Coronary artery (tissue), 2 donors: ENCODE results near the gene CLEC5A.

ENCODE experiments used
- DNase-seq: peaks from one replicate; pipeline ENCODE4 v3.0.0-alpha.2; 2017; ENCODE audit warnings: low spot score
- H3K27ac ChIP-seq, 2 donors: fragments of 200-600 bp; sonication (generic); one replicate each; pipeline ENCODE4 v1.5.1; 2016 to 2019
- H3K4me3 ChIP-seq: fragments of 200-600 bp; sonication (generic); 2 replicates; pipeline ENCODE4 v1.5.1; 2016; ENCODE audit warnings: mild to moderate bottlenecking, moderate library complexity
- CTCF ChIP-seq: fragments of 200-600 bp; sonication (generic); IDR thresholded peaks from one replicate; pipeline ENCODE4 v1.5.1; 2019; ENCODE audit warnings: antibody characterized with exemption

The CLEC5A gene

GRCh38 chr7:141891336-141891735 is 55.4 kb downstream of the CLEC5A start:
- no peak for DNase-seq
- Histone ChIP-seq H3K27ac (no peak overlapping the region), H3K4me3 (no peak overlapping the region)
- no peak for TF ChIP-seq CTCF

GRCh38 chr7:141889321-141889720 is 57.5 kb downstream of the CLEC5A start:
- no peak for TF ChIP-seq CTCF
- DNase-seq, result no peak
- H3K27ac ChIP-seq, result no peak overlapping the region
- no peak overlapping the region for H3K4me3 ChIP-seq

- no peak for TF ChIP-seq CTCF
- DNase-seq, result no peak
- H3K27ac ChIP-seq, result no peak overlapping the region
- H3K4me3 ChIP-seq, result no peak overlapping the region
These were observed 62.1 kb downstream of the CLEC5A start for GRCh38 chr7:141884539-141885225.

GRCh38 chr7:141880960-141881359 is 65.8 kb downstream of the CLEC5A start:
- no peak for TF ChIP-seq CTCF
- H3K4me3 ChIP-seq, result no peak overlapping the region
- no peak overlapping the region for H3K27ac ChIP-seq
- DNase-seq, result no peak

- no peak overlapping the region for H3K4me3 ChIP-seq
- no peak overlapping the region for H3K27ac ChIP-seq
- DNase-seq, result no peak
- no peak for TF ChIP-seq CTCF
These were observed 69.4 kb downstream of the CLEC5A start for GRCh38 chr7:141877365-141877764.
